Stimulated activated CD4-positive, alpha-beta T cell treated with anti-CD3 and anti-CD28 coated beads, Interleukin-12 subunit alpha, Interleukin-12 subunit beta, amount 100 ng/mL, for 24 hours (primary cell): Measurements from ENCODE around the gene CYP3A4.
"Not testable (repeated sequence)": the region's sequence is repeated elsewhere in the genome, so short reads cannot be mapped to it uniquely, and the experiment has no call there.

Source experiments
- DNase-seq, 2 experiments: peaks; one replicate each; pipeline ENCODE4 v3.0.0-alpha.2; 2020; ENCODE audit warnings: low read depth in 2 of 2

Gene CYP3A4

GRCh38 chr7:99723201-99723600 is 60.8 kb downstream of the CYP3A4 start:
- not testable (repeated sequence) for DNase-seq

- DNase-seq, result no peak
These were observed 63.0 kb downstream of the CYP3A4 start for GRCh38 chr7:99720800-99721595.

- DNase-seq, result no peak
These were observed 63.8 kb downstream of the CYP3A4 start for GRCh38 chr7:99719996-99720769.

GRCh38 chr7:99713995-99714570 is 69.9 kb downstream of the CYP3A4 start:
- DNase-seq, result no peak

GRCh38 chr7:99709838-99710578 is 74.0 kb downstream of the CYP3A4 start:
- DNase-seq, result no peak

GRCh38 chr7:99709260-99709659 is 74.7 kb downstream of the CYP3A4 start:
- DNase-seq, result no peak

GRCh38 chr7:99707096-99707495 is 76.9 kb downstream of the CYP3A4 start:
- no peak for DNase-seq
